Kidney glomerular epithelial cell (primary cell): ENCODE results near the gene GCAT.
A peak's percentile ranks its signal among the peaks of the same experiment; 100 is the strongest.

Experiments used
- DNase-seq: peaks from one replicate; lab custom pipeline; 2025; lab: John Stamatoyannopoulos, UW

GCAT gene

DNA sequence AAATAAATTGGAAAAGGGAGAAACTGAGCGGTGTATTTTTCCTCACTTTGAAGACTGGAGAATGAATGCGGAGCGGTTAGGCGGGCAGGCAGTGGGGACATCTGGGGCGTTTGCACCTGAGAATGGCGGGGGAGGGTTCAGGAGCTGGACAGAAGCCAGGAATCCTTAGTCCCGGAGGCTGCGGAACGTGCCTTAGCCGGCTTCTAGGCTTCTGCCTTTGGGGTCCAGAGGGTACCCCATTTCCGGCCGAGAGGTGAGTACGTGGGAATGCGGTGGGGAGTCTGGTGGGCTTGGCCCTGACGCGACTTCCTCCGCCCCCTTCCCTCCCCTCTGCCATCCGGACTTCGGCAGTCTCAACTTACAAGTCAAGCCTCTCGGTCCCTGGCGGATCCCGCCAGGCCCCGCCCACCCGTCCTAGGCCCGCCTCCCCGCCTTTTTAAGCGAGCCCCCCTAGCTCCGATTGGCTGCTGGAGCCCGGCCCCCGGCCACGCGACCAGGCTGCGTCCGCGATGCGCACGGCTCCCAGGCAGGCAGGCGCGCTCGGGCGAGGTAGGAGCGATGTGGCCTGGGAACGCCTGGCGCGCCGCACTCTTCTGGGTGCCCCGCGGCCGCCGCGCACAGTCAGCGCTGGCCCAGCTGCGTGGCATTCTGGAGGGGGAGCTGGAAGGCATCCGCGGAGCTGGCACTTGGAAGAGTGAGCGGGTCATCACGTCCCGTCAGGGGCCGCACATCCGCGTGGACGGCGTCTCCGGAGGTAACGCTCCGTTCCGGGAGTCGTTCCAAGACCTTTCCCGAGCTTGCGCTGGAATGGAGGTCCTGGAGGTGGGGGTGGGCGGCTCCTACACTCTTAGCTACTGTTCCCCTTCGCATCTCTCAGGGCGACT lies at the start of gene GCAT:
GCAT (plus strand) TSS at position 525 of the 884 bp plus-strand sequence; CDS start at position 559, 34 bp downstream.
- DNase-seq: peak; percentile 90

DNA sequence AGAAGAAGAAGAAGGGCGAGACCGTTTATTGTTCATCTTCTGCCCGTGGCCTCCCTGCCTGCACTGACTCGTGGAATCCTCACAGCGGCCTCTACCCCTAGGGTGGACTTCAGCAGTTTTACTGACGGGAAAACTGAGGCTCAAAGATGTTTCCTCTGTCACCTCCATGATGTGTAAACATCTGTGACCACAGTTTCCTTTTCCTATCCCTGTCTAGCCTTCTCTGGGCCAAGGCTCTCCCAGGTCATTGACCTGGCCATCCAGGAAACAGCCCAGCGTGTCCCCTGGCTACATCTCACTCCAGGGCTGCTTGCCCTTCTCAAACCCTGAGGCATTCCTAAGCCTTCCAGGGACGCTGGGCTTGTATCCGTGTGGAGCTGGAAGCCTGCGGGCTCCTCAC lies 49.0 kb upstream of the GCAT start:
- no peak for DNase-seq

DNA sequence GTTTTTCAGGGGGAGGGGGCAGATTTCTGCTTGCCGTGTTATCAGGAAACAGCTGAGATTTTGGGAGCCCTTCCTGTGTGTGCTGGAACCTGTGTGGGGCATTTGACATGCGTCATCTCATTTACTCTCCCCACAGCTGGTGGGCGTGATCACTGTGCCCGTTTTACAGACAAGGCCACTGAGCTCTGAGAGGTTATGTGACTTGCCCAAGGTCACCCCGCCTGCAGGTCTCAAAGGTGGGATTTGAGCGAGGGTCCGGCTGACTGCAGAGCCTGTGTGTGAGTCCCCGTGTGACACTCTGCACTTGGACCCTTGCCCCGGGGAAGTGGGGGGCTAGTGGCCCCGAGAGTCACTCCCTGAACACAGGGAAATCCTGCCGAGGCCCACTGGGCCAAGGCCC lies 48.5 kb upstream of the GCAT start:
- DNase-seq: no peak

DNA sequence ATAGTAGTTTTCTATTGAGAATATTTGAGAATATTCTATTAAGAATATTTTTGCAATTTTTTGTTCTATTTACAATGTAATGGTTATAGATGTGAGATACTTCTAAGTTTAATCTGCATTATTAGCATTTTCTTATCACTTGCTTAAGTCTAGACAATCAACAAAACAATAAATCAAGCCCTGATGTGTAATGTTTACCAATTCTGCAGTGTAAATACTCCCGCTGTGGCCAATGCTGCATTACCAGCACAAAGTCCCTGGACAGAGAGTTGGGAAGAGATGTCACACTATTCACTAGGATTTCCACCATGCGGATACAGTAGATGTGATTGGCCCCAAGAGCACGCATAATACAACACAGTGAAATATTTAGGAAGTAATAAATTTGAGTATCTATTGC lies 47.6 kb upstream of the GCAT start:
- no peak for DNase-seq

DNA sequence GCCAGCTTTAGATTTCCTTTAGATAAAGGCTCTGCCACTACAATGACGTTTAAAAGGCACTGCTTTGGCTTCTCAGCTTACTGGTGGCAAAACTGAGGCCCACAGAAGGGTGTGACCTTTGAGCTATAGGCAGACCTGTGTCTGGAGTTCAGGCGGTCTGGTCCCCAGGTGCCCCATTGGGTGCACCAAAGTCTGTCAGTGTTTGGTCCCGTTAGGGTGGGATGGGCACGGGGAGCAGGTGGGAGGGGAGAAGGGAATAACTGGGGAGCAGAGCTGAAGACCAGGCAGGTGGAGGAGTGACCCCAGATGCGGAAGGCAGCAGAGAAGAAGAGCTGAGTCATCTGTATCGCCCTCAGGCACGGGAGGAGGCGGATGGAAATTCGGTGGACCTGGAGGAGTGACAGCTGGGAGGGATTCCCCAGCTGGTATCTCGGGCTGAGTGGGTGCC lies 45.3 kb upstream of the GCAT start:
- no peak for DNase-seq

DNA sequence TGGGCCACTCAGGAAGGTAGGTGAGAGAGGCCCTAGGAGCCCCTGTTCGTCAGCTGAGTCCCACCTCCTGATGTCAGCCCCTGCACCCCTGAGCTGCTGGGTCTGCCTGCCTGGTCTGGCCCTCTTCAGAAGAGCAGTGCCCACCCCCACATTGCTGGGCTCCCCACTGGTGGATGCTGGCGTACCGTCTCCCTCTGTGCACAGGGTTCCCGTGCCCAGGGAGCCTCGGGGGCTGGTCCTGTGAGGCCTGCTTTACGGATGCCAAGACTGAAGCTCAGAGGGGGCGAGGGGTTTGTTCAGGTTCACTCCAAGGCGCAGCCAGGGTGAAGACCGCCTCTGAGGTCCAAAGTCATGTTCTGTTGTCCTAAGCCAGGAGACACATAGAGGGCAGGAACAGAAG lies 44.7 kb upstream of the GCAT start:
- no peak for DNase-seq

DNA sequence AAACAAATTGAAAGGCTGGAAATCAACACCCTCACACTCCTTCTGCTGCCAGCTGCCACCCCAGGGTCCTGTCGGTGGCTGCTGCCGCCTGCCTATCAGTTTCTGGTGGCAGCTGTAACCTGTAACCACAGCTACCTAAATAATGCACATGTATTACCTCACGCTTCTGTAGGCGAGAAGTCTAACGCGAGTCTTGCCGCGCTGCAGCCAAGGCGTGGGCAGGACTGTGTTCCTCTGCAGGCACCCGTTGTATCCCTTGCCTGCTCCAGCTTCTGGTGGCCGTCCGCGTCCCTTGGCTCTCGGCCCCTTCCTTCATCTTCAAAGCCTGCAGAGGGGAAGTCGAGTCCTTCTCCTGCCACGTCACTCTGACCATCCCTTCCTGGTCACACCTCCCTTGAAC lies 44.1 kb upstream of the GCAT start:
- DNase-seq: no peak

DNA sequence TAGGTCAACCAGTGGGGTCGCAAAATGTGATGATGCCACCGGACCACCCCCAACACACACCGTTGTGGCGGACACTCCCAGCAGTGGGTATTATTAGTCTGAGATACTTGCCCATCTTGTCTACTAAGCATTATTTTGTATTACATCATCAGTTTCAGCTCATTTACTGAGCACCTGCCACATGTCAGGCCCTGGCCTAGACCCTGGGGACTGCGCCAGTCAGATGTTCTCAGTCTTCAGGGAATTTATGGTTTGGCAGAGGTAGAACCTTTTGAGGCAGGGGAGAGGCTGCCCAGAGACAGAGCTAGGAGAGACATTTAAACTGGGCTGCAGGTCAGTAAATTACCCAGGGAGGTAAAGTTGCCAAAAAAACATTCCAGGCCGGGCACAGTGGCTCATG lies 43.1 kb upstream of the GCAT start:
- no peak for DNase-seq

DNA sequence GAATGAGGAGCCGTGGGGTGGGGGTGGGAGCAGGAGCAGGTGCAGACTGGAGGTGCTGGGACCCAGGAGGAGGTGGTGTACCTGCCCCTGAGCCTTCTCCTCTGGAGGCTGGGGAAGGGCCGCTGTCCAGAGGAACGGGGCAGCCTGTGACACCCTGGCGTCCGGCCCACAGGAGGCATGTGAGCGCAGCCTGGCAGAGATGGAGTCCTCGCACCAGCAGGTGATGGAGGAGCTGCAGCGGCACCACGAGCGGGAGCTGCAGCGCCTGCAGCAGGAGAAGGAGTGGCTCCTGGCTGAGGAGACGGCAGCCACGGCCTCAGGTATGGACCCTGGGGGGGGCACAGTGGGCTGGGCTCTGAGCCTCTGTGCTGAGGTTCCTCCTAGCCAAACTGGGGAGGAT lies 42.2 kb upstream of the GCAT start:
- DNase-seq: no peak

DNA sequence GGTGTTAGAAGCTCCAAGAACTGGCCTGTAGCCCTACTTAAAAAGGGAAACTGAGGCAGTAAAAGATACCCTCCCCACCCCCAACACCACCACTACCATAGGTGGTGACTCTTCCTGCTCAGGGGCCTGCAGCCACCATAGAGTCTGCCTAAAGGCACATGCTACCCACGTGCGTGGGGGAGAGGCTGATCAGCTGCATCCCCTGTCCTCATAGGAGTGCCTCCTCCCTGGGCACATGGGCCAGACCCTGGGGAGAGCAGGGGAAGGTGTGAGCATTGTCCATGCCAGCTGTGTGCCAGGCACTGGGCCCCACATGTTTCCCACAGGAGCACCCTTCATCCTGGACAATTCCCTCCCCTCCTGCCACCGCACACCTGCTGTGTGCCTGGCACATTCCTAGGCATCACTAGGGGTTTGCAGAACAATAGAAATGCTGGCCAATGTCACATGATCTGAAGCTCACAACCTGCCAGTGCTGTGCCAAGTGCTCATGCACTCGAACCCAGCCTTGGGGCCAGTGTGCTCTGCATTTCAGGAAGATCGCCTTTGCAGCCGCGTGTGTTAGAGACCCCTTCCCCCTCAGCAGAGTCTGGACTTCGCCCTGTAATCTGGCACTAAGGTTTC lies 41.7 kb upstream of the GCAT start:
- DNase-seq: no peak

DNA sequence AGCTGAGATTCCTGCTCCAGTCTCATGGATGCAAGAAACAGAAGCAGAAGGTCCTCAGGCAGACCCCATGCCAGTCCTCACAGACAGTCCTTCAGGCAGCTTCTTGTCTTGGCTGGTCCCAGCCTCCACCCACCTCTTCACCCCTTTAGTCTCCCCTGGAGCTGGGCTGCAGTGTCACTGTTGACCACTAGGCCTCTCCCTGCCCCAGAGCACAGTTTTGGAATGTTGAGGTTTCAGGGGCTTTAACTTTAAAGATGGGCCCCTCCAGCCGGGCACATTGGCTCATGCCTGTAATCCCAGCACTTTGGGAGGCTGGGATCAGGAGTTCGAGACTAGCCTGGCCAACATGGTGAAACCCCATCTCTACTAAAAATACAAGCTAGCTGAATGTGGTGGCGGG lies 39.5 kb upstream of the GCAT start:
- DNase-seq: no peak

DNA sequence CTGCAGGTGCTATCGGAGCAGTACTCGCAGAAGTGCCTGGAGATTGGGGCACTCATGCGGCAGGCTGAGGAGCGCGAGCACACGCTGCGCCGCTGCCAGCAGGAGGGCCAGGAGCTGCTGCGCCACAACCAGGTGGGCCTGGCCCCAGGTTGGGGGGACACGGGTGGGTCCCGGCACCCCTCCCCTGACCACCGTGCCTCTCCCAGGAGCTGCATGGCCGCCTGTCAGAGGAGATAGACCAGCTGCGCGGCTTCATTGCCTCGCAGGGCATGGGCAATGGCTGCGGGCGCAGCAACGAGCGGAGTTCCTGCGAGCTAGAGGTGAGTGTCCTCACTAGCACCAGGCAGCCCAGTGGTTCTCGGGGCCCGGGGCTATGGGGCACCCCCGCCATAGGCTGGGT lies 38.7 kb upstream of the GCAT start:
- no peak for DNase-seq

DNA sequence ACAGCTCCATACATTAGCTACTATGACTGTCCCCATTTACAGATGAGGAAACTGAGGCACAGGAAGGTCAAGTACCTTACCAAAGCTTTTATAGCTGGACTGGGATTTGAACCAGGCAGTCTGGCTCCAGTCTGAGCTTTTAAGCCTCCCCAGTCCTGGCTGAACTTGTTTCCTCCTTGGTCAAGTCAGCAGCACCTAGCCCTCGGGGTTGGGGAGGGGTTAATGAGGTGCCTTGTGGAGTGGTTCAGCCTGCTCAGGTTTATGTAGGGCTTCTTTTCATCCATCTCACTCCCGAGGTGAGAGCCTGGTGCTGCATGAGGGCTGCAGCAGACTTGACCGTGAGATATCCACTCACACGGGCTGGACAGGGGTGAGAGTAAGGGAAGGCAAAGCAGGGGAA lies 36.7 kb upstream of the GCAT start:
- DNase-seq: no peak

DNA sequence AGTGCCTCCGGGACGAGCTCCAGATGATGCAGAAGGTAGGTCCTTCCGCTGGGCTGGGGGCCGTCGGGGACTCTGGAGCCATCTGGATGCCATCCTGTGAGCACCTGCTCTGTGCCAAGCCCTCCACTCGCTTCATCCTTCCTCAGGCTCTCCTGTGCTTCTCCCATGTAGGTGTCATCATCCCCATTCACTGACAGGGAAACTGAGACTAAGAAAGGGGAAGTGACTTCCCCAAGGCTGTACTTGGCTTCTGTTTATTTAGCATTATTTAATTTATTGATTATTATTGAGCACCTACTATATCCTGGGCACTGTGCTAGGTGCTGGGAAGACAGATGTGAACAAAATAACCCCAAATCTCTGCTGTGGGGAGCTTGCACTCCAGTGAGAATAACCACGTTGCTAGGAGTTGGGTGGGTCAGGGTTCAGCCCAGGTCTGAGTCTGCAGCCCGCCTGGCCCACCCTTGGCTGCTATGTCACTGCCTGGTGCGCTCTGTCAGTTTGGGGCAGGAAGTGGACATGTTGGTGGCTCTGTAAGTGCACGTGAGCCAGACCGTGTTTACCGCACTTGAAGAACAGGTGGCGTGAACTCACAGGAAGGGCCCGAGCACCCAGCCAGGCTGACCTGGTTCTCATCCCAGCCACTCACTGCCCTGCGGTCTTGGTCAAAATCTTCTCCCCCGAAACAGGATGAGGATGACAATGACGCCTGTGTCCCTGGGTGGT lies 35.9 kb upstream of the GCAT start:
- DNase-seq: no peak

DNA sequence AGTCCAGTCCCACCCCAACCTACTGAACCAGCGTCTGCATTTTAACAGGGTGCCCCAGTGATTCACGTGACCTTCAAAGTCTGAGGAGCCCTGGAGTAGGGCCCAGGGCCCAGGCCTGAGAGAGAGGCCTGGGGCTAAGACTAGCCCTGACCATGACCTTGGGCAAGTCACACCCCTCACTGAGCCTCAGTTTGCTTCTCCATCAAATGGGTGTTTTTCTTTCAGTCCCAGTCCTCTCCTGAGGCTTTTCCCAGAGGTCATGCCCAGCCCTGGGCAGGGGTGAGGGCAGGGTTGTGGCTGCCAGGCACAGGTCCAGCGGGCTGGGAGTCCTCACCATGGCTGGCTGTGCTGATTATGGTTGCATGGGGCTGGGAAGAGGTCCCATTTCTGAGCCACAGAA lies 33.0 kb upstream of the GCAT start:
- DNase-seq: no peak

DNA sequence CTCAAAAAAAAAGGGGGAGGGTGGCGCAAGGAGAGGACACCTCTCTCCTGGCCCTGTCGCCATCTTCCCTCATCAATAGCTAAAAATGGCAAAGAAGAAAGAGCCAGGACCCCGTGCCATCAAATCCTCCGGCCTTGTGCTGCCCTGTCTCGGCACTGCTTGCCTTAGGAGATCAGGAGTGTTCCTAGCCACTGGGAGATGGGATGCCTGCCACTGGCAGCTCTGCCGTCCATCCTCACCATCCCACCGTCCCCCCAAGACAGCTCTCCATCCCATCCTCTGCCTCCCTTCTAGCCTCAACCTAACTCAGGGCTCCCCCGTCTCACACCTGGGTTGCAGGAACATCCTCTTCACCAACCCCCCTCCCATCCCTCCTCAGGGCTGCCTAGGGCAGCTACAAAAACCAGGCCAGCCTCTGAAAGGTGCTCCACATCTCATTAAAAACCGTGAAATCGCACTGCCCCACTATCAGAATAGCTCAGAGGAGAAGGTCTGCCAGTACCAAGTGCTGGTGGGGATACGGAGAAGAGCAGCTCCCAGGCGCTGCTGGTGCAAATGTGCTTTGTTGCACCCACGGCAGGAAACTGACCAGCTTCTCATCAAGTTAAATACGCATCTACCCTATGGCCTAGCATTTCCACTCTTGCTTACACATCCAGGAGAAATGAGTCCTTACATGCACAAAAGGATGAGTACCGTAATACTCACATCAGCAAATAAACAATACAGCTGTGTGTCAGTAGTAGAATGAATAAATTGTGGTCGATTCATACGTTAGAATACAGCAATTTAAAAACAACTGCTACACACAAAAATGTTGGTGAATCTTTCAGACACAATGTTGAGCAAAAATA lies 31.7 kb upstream of the GCAT start:
- no peak for DNase-seq

DNA sequence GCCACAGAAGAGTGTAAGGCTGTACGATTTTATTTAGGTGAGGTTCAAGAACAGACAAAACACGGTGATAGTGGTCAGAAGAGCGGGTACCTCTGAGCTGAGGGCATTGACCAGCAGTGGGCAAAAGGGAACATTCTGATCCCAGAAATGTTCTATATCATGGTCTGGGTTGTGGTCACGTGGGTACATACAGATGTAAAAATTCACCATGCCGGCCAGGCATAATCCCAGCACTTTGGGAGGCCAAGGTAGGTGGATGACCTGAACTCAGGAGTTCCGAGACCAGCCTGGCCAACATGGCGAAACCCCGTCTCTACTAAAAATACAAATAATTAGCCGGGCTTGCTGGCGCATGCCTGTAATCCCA lies 31.1 kb upstream of the GCAT start:
- no peak for DNase-seq

DNA sequence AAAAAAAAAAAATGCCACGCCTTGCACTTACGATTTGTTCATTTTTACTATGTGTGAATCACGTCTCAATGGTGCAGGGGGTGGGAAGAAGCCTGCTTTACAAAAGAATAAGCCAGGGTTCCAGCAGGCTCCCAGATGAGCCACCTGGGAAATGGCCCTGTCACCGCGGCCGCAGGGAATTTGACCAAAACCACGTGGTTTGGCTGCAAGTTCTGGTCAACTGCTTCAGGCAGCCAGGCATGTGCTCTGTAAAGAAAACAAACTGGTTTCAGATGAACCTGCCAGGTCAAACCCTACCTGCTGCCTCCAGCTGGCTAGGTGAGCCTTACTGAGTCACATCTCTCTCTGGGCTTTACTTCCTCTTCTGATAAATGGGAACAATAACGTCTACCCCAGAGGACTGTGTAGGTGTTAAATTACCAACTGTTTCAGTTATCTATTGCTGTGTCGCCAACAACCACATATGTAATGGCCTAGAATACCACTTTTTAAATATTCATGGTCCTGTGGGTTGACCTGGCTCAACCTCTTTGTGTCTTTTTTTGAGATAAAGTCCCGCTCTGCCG lies 30.5 kb upstream of the GCAT start:
- peak; percentile 87 for DNase-seq

DNA sequence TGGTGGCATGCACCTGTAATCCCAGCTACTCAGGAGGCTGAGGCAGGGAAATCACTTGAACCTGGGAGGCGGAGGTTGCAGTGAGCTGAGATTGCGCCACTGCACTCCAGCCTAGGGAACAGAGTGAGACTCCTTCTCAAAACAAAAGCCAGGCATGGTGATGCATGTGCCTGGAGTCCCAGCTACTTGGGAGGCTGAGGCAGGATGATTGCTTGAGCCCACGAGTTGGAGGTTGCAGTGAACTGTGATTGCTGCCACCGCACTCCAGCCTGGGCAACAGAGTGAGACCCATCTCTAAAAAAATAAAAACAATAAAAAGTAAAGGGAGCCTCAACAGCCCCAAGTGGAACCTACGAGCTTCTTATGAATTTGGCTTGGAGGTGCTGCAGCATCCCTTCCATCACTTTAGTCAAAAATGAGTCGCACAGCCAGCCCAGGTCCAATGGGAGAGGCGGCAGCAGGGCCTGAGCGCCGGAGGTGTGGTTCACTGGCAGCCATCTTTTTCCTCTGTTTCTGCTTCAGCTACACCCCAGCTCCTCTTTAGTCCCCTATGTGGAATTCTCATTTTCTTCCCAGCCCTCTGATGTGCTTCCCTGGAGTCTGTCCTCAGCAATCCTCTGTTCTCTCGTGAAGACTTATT lies 29.2 kb upstream of the GCAT start:
- DNase-seq: no peak

DNA sequence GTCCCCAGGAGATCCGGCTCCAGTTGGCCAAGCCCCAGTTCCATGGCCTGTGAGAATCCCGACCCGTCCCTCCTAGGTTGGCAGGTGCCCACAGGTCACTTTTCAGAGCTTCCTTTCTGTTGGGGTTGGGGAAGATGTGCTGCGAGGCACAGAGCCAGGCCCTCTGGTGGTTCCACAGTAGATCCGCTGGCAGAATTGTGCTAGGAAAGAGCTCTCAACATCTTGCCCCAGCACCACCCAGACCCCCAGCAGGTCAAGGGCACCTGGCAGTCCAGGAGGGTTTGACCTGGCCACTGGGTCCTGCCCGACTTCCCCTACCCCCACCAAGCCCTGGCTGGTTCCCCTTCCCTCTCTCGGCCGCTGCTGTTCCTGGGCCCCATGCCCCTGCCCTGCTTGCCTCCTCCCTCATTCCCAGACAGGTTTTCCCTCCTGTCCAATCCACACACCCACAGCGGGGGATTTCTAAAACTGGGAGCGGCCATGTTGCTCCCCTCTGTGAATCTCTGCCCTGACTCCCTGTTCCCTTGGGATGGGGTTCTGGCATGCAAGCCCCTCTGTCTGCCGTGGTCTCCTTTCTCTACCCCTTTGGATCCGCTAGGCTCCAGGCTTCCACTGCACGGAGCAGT lies 26.2 kb upstream of the GCAT start:
- no peak for DNase-seq
